ENCODE measurements around the gene CDC37. TPM values are rescaled to one million over a fixed set of nuclear protein-coding genes. Genes with fewer than 3 reads are reported as not detected.

Gene CDC37
- polyA plus RNA-seq, 2 of the 4 experiments (the other 2 are of a cell fraction) = 152 to 214 TPM

DNA sequence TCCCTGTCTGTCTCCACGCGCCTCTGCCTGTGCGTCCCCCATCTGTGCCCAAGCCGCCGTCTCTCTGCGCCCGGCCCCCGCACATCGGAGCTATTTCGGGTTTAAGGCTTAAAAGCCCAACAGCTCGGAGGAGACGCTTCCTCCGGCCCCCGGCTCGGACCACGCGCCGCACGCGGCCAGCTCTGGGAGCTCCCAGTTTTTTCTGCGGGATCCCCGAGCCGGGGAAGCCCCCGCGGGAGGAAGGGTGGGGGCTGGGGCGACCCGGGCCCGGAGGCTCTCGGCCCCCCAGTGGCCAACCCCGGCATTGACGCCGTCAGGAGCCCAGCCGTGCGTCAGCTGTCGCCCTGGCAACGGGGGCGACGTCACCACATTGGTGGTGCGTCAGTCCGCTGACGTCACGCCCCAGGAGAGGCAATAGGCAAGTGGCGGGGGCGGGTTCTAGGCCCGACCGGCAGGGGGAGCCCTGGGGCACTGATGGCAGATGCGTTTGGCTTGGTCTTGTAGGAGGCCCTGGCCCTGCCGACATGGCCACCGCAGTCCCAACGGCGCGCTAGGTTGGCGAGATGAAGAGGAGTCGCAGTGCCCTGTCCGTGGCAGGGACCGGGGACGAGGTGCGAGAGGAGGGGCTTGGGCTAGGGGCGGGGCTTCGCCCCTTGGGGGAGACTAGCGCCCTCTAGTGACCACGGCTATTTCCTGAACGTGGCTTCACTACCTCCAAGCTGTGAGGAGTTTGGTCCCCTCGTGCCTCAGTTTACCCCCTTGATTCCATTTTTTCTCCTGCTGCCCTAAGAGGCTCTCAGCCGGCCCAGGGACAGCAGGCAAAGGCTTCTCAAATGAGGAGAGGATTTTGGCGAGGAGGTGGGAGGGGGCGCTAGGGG, 13.3 kb upstream of the CDC37 start (continued):
- TF ChIP-seq, protein P1, sequence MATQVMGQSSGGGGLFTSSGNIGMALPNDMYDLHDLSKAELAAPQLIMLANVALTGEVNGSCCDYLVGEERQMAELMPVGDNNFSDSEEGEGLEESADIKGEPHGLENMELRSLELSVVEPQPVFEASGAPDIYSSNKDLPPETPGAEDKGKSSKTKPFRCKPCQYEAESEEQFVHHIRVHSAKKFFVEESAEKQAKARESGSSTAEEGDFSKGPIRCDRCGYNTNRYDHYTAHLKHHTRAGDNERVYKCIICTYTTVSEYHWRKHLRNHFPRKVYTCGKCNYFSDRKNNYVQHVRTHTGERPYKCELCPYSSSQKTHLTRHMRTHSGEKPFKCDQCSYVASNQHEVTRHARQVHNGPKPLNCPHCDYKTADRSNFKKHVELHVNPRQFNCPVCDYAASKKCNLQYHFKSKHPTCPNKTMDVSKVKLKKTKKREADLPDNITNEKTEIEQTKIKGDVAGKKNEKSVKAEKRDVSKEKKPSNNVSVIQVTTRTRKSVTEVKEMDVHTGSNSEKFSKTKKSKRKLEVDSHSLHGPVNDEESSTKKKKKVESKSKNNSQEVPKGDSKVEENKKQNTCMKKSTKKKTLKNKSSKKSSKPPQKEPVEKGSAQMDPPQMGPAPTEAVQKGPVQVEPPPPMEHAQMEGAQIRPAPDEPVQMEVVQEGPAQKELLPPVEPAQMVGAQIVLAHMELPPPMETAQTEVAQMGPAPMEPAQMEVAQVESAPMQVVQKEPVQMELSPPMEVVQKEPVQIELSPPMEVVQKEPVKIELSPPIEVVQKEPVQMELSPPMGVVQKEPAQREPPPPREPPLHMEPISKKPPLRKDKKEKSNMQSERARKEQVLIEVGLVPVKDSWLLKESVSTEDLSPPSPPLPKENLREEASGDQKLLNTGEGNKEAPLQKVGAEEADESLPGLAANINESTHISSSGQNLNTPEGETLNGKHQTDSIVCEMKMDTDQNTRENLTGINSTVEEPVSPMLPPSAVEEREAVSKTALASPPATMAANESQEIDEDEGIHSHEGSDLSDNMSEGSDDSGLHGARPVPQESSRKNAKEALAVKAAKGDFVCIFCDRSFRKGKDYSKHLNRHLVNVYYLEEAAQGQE (IDR thresholded peaks at IDR 0.05) = no peak
- TF ChIP-seq CBX8 (IDR thresholded peaks at IDR 0.05) (no peak), FOSL2 (IDR thresholded peaks at IDR 0.05) (no peak), FOSL2 (CRISPR knock-in tag; IDR thresholded peaks at IDR 0.05) (peak; percentile 81), NFE2L2 (conservative IDR thresholded peaks at IDR 0.05; ENCODE audit: low read length) (no peak), TP53 (CRISPR knock-in tag; IDR thresholded peaks at IDR 0.05) (peak; percentile 92; the same call in 1 of the 2 replicates), HOXB13 (CRISPR knock-in tag; IDR thresholded peaks at IDR 0.05; ENCODE audit: low read depth) (peak; percentile 94)
- TF ChIP-seq, protein P2, sequence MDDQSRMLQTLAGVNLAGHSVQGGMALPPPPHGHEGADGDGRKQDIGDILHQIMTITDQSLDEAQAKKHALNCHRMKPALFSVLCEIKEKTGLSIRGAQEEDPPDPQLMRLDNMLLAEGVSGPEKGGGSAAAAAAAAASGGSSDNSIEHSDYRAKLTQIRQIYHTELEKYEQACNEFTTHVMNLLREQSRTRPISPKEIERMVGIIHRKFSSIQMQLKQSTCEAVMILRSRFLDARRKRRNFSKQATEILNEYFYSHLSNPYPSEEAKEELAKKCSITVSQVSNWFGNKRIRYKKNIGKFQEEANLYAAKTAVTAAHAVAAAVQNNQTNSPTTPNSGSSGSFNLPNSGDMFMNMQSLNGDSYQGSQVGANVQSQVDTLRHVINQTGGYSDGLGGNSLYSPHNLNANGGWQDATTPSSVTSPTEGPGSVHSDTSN (IDR thresholded peaks at IDR 0.05) = peak; percentile 56; the same call in 1 of the 2 replicates
- TF ChIP-seq, protein P3, sequence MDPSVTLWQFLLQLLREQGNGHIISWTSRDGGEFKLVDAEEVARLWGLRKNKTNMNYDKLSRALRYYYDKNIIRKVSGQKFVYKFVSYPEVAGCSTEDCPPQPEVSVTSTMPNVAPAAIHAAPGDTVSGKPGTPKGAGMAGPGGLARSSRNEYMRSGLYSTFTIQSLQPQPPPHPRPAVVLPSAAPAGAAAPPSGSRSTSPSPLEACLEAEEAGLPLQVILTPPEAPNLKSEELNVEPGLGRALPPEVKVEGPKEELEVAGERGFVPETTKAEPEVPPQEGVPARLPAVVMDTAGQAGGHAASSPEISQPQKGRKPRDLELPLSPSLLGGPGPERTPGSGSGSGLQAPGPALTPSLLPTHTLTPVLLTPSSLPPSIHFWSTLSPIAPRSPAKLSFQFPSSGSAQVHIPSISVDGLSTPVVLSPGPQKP (IDR thresholded peaks at IDR 0.05; ENCODE audit: low read depth, low read length) = no peak

DNA sequence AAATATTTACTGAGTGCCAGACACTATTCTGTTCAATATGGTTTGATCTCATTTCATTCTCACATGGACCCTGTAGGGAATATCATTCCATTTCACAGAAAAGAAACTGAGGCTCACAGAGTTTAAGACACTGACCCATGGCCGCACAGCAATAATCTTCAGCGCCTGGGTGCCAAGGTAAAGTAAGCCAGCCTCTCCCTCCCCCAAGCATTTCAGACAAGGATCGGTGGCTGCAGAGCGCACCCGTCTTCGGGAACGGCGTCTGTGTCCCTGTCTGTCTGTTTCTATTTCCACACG, 12.7 kb upstream of the CDC37 start:
- ATAC-seq (no peak), FAIRE-seq (no peak), DNase-seq (ENCODE audit: low read depth in 1 of 2, low spot score in 1 of 2) (no peak)
- H3K9me3 ChIP-seq = 0 out of 3 replicates have a peak, but pooled peaks cover 4% of the 10 kb centered on the region
- H3K4me2 ChIP-seq = peak overlapping the region; percentile 77
- POLR2A ChIA-PET = interaction anchor here (0.8 kb wide), 1 partner anchor 12 kb away, joined by 4 read pairs; the partner anchor contains the start of gene CDC37
- peak overlapping the region; percentile 63 for H3K4me3 ChIP-seq
- peak overlapping the region; percentile 71 to 87 for H3K27ac ChIP-seq
- 2% methylated on average over 9 of the region's 9 CpGs for WGBS (ENCODE audit: missing lambda C conversion rate)
- CTCF ChIA-PET = interaction anchor here (0.6 to 7.1 kb wide), 17 partner anchors 11 to 248 kb away, joined by 3 to 172 read pairs (median 4); partner anchors contain the start of genes CDC37, ICAM1 and ICAM5
- H3K4me1 ChIP-seq = peaks cover 24% of the 10 kb centered on the region
- TF ChIP-seq, protein P4, sequence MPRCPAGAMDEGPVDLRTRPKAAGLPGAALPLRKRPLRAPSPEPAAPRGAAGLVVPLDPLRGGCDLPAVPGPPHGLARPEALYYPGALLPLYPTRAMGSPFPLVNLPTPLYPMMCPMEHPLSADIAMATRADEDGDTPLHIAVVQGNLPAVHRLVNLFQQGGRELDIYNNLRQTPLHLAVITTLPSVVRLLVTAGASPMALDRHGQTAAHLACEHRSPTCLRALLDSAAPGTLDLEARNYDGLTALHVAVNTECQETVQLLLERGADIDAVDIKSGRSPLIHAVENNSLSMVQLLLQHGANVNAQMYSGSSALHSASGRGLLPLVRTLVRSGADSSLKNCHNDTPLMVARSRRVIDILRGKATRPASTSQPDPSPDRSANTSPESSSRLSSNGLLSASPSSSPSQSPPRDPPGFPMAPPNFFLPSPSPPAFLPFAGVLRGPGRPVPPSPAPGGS (IDR thresholded peaks at IDR 0.05) = no peak
- TF ChIP-seq, protein P5, sequence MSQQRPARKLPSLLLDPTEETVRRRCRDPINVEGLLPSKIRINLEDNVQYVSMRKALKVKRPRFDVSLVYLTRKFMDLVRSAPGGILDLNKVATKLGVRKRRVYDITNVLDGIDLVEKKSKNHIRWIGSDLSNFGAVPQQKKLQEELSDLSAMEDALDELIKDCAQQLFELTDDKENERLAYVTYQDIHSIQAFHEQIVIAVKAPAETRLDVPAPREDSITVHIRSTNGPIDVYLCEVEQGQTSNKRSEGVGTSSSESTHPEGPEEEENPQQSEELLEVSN (IDR thresholded peaks at IDR 0.05; ENCODE audit: borderline replicate concordance, low read depth) = no peak
- no peak for TF ChIP-seq CHD4 (IDR thresholded peaks at IDR 0.05; ENCODE audit: borderline replicate concordance)
- TF ChIP-seq, protein P6, sequence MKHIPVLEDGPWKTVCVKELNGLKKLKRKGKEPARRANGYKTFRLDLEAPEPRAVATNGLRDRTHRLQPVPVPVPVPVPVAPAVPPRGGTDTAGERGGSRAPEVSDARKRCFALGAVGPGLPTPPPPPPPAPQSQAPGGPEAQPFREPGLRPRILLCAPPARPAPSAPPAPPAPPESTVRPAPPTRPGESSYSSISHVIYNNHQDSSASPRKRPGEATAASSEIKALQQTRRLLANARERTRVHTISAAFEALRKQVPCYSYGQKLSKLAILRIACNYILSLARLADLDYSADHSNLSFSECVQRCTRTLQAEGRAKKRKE (CRISPR knock-in tag; IDR thresholded peaks at IDR 0.05; ENCODE audit: low read depth) = no peak
- TF ChIP-seq, protein P7, sequence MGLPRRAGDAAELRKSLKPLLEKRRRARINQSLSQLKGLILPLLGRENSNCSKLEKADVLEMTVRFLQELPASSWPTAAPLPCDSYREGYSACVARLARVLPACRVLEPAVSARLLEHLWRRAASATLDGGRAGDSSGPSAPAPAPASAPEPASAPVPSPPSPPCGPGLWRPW (IDR thresholded peaks at IDR 0.05) = no peak
- TF ChIP-seq HOXB5 (CRISPR knock-in tag; IDR thresholded peaks at IDR 0.05) = no peak
- TF ChIP-seq PHF8 (IDR thresholded peaks at IDR 0.05; ENCODE audit: borderline replicate concordance, low read depth) = no peak
- TF ChIP-seq RARB (CRISPR knock-in tag; IDR thresholded peaks at IDR 0.05) = no peak
- TF ChIP-seq CBX8 (IDR thresholded peaks at IDR 0.05) = no peak
- TF ChIP-seq, protein P8, sequence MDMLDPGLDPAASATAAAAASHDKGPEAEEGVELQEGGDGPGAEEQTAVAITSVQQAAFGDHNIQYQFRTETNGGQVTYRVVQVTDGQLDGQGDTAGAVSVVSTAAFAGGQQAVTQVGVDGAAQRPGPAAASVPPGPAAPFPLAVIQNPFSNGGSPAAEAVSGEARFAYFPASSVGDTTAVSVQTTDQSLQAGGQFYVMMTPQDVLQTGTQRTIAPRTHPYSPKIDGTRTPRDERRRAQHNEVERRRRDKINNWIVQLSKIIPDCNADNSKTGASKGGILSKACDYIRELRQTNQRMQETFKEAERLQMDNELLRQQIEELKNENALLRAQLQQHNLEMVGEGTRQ (IDR thresholded peaks at IDR 0.05) = no peak
- TF ChIP-seq EHF (CRISPR knock-in tag; IDR thresholded peaks at IDR 0.05) = no peak
- no peak for TF ChIP-seq ESRRA (IDR thresholded peaks at IDR 0.05; ENCODE audit: borderline replicate concordance, low read length)
- no peak for TF ChIP-seq MYC (IDR thresholded peaks at IDR 0.05; ENCODE audit: borderline replicate concordance, low read length)
- no peak for TF ChIP-seq POLR2A (IDR thresholded peaks at IDR 0.05; ENCODE audit: low read length)
- TF ChIP-seq SMC3 (IDR thresholded peaks at IDR 0.05) = no peak
- no peak for TF ChIP-seq EHMT2 (IDR thresholded peaks at IDR 0.05; ENCODE audit: low read depth)
- no peak for TF ChIP-seq NR3C1 (IDR thresholded peaks at IDR 0.05)
- TF ChIP-seq TP53 (CRISPR knock-in tag; IDR thresholded peaks at IDR 0.05) = no peak
